A673 (cell line): ENCODE measurements around the gene C6.

Experiments
- CTCF ChIP-seq: fragments of 300-800, 200-600 bp; sonication (generic); conservative IDR thresholded peaks from 2 replicates; pipeline ENCODE4 v1.5.1; 2017; ENCODE audit warnings: low read depth, mild to moderate bottlenecking, antibody characterized with exemption, low read length, moderate library complexity, mixed read lengths
- EZH2 ChIP-seq: fragments of 200-600 bp; sonication (generic); IDR thresholded peaks from 2 replicates; pipeline ENCODE4 v1.6.1; 2017; ENCODE audit warnings: borderline replicate concordance, low read depth, mild to moderate bottlenecking, mixed read lengths, antibody characterized with exemption, low read length; ENCODE audit not compliant: poor library complexity, severe bottlenecking

- no peak for TF ChIP-seq CTCF
- no peak for TF ChIP-seq EZH2
Observed at GRCh38 chr5:41191249-41191648, 22.1 kb downstream of the C6 start.
